ENCODE measurements around the gene GNG2. TPM values are rescaled to one million over a fixed set of nuclear protein-coding genes. Genes with fewer than 3 reads are reported as not detected.

The GNG2 gene
- total and polyA plus RNA-seq, 10 of the 15 experiments (the other 5 are each of a cell fraction or from before 2014, with no cell fraction given) = 31.6 to 114 (median 66.4) TPM

DNA sequence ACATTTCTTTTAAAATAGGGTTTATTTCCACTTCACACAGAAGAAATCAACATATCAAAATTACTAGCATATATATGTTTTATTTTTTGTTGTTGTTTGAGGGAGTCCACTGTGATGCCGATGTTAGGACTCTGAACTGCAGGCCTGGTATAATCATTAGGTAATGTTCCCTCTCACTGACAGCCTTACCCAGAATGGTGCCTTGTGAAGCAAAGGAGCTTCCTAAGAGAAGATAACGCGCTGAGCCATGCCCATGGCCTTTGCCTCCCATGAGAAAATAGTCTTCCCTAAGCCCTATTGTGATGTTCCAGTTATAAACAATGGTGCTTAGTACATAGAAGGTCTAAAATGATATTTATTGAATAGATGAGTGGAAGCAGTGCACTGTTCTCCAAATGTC lies 12.0 kb downstream of the GNG2 start:
- peak overlapping the region; percentile 1; the same call in 1 of the 2 replicates for H3K4me3 ChIP-seq
- H3K27ac ChIP-seq (ENCODE audit: control insufficient read depth, insufficient read depth) = peak overlapping the region; percentile 50
- no peaks in the 10 kb centered on the region for H3K27me3 ChIP-seq (replicated peaks in 1 of 2; ENCODE audit: control insufficient read depth in 2 of 2, insufficient read depth in 2 of 2, low read length in 1 of 2)
- ChIA-PET RAD21 (ENCODE audit: unreplicated experiment) (interaction anchor here (1.0 to 15.9 kb wide), 3 partner anchors 10 to 25 kb away, joined by 3 to 197 read pairs (median 44); partner anchors contain the start of gene GNG2), SMC1A (ENCODE audit: uncharacterized antibody, unreplicated experiment) (interaction anchor here (0.6 to 14.5 kb wide), 5 partner anchors 10 to 1611 kb away, joined by 3 to 254 read pairs (median 9); partner anchors contain the start of gene GNG2), POLR2A (interaction anchor here (0.6 to 4.1 kb wide), 3 partner anchors 9 to 921 kb away, joined by 3 to 22 read pairs (median 10); partner anchors contain the start of gene GNG2), CTCF (interaction anchor here (2.3 kb wide), 1 partner anchor 26 kb away, joined by 7 read pairs; no protein-coding TSS in a partner anchor)
- H3K79me2 ChIP-seq (ENCODE audit: control insufficient read depth, insufficient read depth, low read length) = peaks cover 75% of the 10 kb centered on the region
- peaks cover 50% of the 10 kb centered on the region for H3K4me1 ChIP-seq (ENCODE audit: control insufficient read depth, insufficient read depth, low read length)
- no peaks in the 10 kb centered on the region for H4K20me1 ChIP-seq (ENCODE audit: control insufficient read depth, insufficient read depth)
- no peaks in the 10 kb centered on the region for H3K36me3 ChIP-seq (ENCODE audit: control insufficient read depth in 2 of 2, insufficient read depth in 2 of 2, low read length in 1 of 2)
- intact Hi-C loops (cut with micrococcal nuclease; ENCODE audit: unreplicated experiment) (loop anchor here (5.0 kb wide), 1 partner anchor 35 kb away; no protein-coding TSS in a partner anchor), in situ Hi-C loops (cut with MboI) (no loop called here)
- H3K9ac ChIP-seq (ENCODE audit: control insufficient read depth, insufficient read depth, low read length) = no peak overlapping the region
- ATAC-seq (no peak), FAIRE-seq (no peak), DNase-seq (ENCODE audit: low read depth, low spot score) (no peak)
- H2AFZ ChIP-seq (ENCODE audit: control insufficient read depth, low read depth, low read length) = no peak overlapping the region
- WGBS (ENCODE audit: insufficient coverage, insufficient replicate concordance, low lambda C conversion rate, missing lambda C conversion rate) = 67% methylated on average over 3 of the region's 3 CpGs
- TF ChIP-seq, protein P1, sequence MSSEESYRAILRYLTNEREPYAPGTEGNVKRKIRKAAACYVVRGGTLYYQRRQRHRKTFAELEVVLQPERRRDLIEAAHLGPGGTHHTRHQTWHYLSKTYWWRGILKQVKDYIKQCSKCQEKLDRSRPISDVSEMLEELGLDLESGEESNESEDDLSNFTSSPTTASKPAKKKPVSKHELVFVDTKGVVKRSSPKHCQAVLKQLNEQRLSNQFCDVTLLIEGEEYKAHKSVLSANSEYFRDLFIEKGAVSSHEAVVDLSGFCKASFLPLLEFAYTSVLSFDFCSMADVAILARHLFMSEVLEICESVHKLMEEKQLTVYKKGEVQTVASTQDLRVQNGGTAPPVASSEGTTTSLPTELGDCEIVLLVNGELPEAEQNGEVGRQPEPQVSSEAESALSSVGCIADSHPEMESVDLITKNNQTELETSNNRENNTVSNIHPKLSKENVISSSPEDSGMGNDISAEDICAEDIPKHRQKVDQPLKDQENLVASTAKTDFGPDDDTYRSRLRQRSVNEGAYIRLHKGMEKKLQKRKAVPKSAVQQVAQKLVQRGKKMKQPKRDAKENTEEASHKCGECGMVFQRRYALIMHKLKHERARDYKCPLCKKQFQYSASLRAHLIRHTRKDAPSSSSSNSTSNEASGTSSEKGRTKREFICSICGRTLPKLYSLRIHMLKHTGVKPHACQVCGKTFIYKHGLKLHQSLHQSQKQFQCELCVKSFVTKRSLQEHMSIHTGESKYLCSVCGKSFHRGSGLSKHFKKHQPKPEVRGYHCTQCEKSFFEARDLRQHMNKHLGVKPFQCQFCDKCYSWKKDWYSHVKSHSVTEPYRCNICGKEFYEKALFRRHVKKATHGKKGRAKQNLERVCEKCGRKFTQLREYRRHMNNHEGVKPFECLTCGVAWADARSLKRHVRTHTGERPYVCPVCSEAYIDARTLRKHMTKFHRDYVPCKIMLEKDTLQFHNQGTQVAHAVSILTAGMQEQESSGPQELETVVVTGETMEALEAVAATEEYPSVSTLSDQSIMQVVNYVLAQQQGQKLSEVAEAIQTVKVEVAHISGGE (CRISPR knock-in tag; IDR thresholded peaks at IDR 0.05) = no peak
- no peak for TF ChIP-seq RFX5 (IDR thresholded peaks at IDR 0.05; ENCODE audit: low read depth, low read length)
- TF ChIP-seq CBX5 (IDR thresholded peaks at IDR 0.05; ENCODE audit: low read depth) = no peak
- no peak for TF ChIP-seq YBX1 (IDR thresholded peaks at IDR 0.05)
- TF ChIP-seq TCF7 (IDR thresholded peaks at IDR 0.05; ENCODE audit: borderline replicate concordance) = no peak
- H3K4me2 ChIP-seq (ENCODE audit: control insufficient read depth, insufficient read depth) = peak overlapping the region; percentile 46
- no TSS peak for BruUV-seq (replicated peaks)
- no peaks in the 10 kb centered on the region; the same call in 2 of the 3 replicates for H3K9me3 ChIP-seq (replicated peaks; ENCODE audit: control insufficient read depth, insufficient read depth, low read length)
